WTC11 (cell line): ENCODE data around the gene DAAM2. TPM values are rescaled to one million over a fixed set of nuclear protein-coding genes. Genes with fewer than 3 reads are reported as not detected.

ENCODE experiments used
- ATAC-seq: fragments of 200-7000 bp; cut with Tn5 transposase; 2 replicates; pipeline ENCODE4 v1.10.0; 2021; ENCODE audit warnings: mild to moderate bottlenecking, moderate library complexity
- CTCF ChIA-PET: fragments of 300-600 bp; sonication (Branson Sonifier 250); formaldehyde crosslinking; loops from one replicate; lab custom pipeline; 2021; ENCODE audit warnings: antibody characterized with exemption; lab: Charles Lee
- POLR2A ChIA-PET: fragments of 350-600 bp; sonication (Branson Sonifier 250); formaldehyde crosslinking; loops from one replicate; lab custom pipeline; 2021; ENCODE audit warnings: antibody characterized with exemption; lab: Charles Lee
- DNase-seq: peaks from one replicate; pipeline ENCODE4 v3.0.0; 2021; ENCODE audit warnings: low spot score
- H3K27ac Mint-ChIP-seq: 2 replicates; pipeline ENCODE4 v1.8.0; 2021; ENCODE audit warnings: mixed read lengths
- H3K27me3 Mint-ChIP-seq: 2 replicates; pipeline ENCODE4 v1.8.0; 2021; ENCODE audit warnings: low read depth, mild to moderate bottlenecking, moderate library complexity, mixed read lengths
- H3K36me3 Mint-ChIP-seq: 2 replicates; pipeline ENCODE4 v1.8.0; 2021; ENCODE audit warnings: mixed read lengths
- H3K4me1 Mint-ChIP-seq: 2 replicates; pipeline ENCODE4 v1.8.0; 2022; ENCODE audit warnings: mixed read lengths
- H3K4me3 Mint-ChIP-seq: 2 replicates; pipeline ENCODE4 v1.8.0; 2021; ENCODE audit warnings: mild to moderate bottlenecking, moderate library complexity, mixed read lengths
- H3K9me3 Mint-ChIP-seq: 2 replicates; pipeline ENCODE4 v1.8.0; 2021; ENCODE audit warnings: mixed read lengths
- GRHL2 ChIP-seq: fragments of 250-450 bp; sonication (Bioruptor Pico); IDR thresholded peaks from 2 replicates; pipeline ENCODE4 v1.8.0; 2022; ENCODE audit warnings: mild to moderate bottlenecking, moderate library complexity; ENCODE audit not compliant: insufficient replicate concordance, severe bottlenecking
- JAZF1 ChIP-seq: fragments of 250-450 bp; sonication (Bioruptor Pico); IDR thresholded peaks from 2 replicates; pipeline ENCODE4 v1.9.0; 2021; ENCODE audit warnings: moderate library complexity, mild to moderate bottlenecking, inconsistent platforms
- JUN ChIP-seq: sonication (generic); formaldehyde crosslinking; IDR thresholded peaks from 2 replicates; pipeline ENCODE4 v1.8.0; 2023; ENCODE audit warnings: mild to moderate bottlenecking, missing genetic modification reagents
- MYBL2 ChIP-seq: sonication (generic); formaldehyde crosslinking; IDR thresholded peaks from 2 replicates; pipeline ENCODE4 v1.8.1; 2023; ENCODE audit warnings: mild to moderate bottlenecking, moderate library complexity, missing genetic modification reagents
- NFYB ChIP-seq: sonication (generic); formaldehyde crosslinking; conservative IDR thresholded peaks from 2 replicates; pipeline ENCODE4 v1.8.0; 2022; ENCODE audit warnings: low read depth, missing genetic modification reagents
- NR1H2 ChIP-seq: sonication (generic); formaldehyde crosslinking; IDR thresholded peaks from 2 replicates; pipeline ENCODE4 v1.9.0; 2021; ENCODE audit warnings: mild to moderate bottlenecking, moderate library complexity, missing genetic modification reagents
- RELA ChIP-seq: sonication (generic); formaldehyde crosslinking; IDR thresholded peaks from 2 replicates; pipeline ENCODE4 v1.8.1; 2022; ENCODE audit warnings: missing genetic modification reagents, mild to moderate bottlenecking, borderline replicate concordance
- SMAD3 ChIP-seq: sonication (generic); formaldehyde crosslinking; IDR thresholded peaks from 2 replicates; pipeline ENCODE4 v1.8.0; 2022; ENCODE audit warnings: missing genetic modification reagents, mild to moderate bottlenecking, borderline replicate concordance
- SOX15 ChIP-seq: fragments of 250-450 bp; sonication (Bioruptor Pico); IDR thresholded peaks from 2 replicates; pipeline ENCODE4 v1.9.0; 2021; ENCODE audit warnings: mild to moderate bottlenecking
- SP1 ChIP-seq: sonication (generic); formaldehyde crosslinking; conservative IDR thresholded peaks from 2 replicates; pipeline ENCODE4 v1.8.1; 2022; ENCODE audit warnings: missing genetic modification reagents
- TCF7 ChIP-seq: sonication (generic); formaldehyde crosslinking; IDR thresholded peaks from 2 replicates; pipeline ENCODE4 v1.8.0; 2022; ENCODE audit warnings: mild to moderate bottlenecking, low read depth, missing genetic modification reagents, moderate library complexity
- TEAD4 ChIP-seq: sonication (generic); formaldehyde crosslinking; IDR thresholded peaks from 2 replicates; pipeline ENCODE4 v1.8.0; 2022; ENCODE audit warnings: mild to moderate bottlenecking, missing genetic modification reagents
- TP53 ChIP-seq: sonication (generic); formaldehyde crosslinking; IDR thresholded peaks from 2 replicates; pipeline ENCODE4 v1.8.1; 2023; ENCODE audit warnings: mild to moderate bottlenecking, missing genetic modification reagents
- total RNA-seq: library from RNA; stranded (reverse); gene quantifications from 3 replicates; pipeline ENCODE4 v1.2.3, GENCODE V29; 2021
- TF ChIP-seq, protein P1 (sequence below): sonication (generic); formaldehyde crosslinking; IDR thresholded peaks from 2 replicates; pipeline ENCODE4 v1.8.1; 2022; ENCODE audit warnings: missing genetic modification reagents, borderline replicate concordance
- TF ChIP-seq, protein P2 (sequence below): sonication (generic); formaldehyde crosslinking; IDR thresholded peaks from 2 replicates; pipeline ENCODE4 v1.8.1; 2023; ENCODE audit warnings: mild to moderate bottlenecking, missing genetic modification reagents, borderline replicate concordance
- TF ChIP-seq, protein P3 (sequence below): sonication (generic); formaldehyde crosslinking; IDR thresholded peaks from 2 replicates; pipeline ENCODE4 v1.8.1; 2022; ENCODE audit warnings: mild to moderate bottlenecking, moderate library complexity, missing genetic modification reagents

The DAAM2 gene
- total RNA-seq, 1 experiment from 2014 or later, result 2.0 TPM

DNA sequence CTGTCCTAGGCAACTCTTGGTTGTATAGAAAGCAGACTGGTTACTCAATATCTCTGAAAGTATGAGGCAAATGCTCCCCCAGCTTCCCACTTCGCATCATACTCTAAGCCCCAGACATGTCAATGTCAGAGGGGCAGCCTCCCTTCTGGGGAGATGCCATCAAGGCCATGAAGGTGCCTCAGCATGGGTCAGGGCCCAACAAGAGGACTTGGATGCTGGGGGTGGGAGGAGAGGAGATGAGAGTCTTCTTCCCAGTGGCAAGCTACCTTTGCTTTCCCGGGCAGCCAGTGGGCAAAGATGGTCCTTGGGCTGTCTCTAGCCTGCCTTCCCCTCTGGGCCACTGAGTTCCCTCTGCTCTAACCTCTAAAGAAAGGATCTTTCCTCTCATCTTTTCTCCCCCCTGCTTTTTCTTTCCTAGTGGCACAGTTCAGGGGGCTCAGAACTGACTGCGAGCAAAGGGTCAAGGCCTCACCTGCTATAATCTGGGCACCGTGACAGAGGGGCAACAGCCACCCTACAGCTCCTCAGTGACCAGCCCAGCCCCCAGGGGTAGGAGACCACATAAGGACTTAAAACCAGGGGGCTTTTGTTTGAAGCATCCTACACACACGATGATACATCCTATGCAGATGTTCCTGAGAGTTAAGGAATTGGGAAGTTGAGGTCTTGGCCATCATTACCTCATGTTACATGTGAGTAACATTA, 115.8 kb downstream of the DAAM2 start:
- POLR2A ChIA-PET, result no interaction called here
- CTCF ChIA-PET, result no interaction called here
- Mint-ChIP-seq H3K27me3 (no peaks in the 10 kb centered on the region), H3K27ac (no peak overlapping the region; the same call in 1 of the 2 replicates), H3K4me3 (no peak overlapping the region), H3K36me3 (peaks cover 32% of the 10 kb centered on the region), H3K4me1 (no peaks in the 10 kb centered on the region), H3K9me3 (no peaks in the 10 kb centered on the region)
- DNase-seq (no peak), ATAC-seq (no peak)
- TF ChIP-seq SMAD3 (CRISPR knock-in tag), result no peak
- TF ChIP-seq SOX15 (CRISPR knock-in tag), result no peak
- no peak for TF ChIP-seq NR1H2 (CRISPR knock-in tag)
- TF ChIP-seq TEAD4, result no peak
- no peak for TF ChIP-seq NFYB (CRISPR knock-in tag)
- TF ChIP-seq MYBL2, result no peak
- TF ChIP-seq RELA (CRISPR knock-in tag), result no peak
- TF ChIP-seq, protein P1, sequence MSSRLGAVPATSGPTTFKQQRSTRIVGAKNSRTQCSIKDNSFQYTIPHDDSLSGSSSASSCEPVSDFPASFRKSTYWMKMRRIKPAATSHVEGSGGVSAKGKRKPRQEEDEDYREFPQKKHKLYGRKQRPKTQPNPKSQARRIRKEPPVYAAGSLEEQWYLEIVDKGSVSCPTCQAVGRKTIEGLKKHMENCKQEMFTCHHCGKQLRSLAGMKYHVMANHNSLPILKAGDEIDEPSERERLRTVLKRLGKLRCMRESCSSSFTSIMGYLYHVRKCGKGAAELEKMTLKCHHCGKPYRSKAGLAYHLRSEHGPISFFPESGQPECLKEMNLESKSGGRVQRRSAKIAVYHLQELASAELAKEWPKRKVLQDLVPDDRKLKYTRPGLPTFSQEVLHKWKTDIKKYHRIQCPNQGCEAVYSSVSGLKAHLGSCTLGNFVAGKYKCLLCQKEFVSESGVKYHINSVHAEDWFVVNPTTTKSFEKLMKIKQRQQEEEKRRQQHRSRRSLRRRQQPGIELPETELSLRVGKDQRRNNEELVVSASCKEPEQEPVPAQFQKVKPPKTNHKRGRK (CRISPR knock-in tag), result no peak
- TF ChIP-seq, protein P2, sequence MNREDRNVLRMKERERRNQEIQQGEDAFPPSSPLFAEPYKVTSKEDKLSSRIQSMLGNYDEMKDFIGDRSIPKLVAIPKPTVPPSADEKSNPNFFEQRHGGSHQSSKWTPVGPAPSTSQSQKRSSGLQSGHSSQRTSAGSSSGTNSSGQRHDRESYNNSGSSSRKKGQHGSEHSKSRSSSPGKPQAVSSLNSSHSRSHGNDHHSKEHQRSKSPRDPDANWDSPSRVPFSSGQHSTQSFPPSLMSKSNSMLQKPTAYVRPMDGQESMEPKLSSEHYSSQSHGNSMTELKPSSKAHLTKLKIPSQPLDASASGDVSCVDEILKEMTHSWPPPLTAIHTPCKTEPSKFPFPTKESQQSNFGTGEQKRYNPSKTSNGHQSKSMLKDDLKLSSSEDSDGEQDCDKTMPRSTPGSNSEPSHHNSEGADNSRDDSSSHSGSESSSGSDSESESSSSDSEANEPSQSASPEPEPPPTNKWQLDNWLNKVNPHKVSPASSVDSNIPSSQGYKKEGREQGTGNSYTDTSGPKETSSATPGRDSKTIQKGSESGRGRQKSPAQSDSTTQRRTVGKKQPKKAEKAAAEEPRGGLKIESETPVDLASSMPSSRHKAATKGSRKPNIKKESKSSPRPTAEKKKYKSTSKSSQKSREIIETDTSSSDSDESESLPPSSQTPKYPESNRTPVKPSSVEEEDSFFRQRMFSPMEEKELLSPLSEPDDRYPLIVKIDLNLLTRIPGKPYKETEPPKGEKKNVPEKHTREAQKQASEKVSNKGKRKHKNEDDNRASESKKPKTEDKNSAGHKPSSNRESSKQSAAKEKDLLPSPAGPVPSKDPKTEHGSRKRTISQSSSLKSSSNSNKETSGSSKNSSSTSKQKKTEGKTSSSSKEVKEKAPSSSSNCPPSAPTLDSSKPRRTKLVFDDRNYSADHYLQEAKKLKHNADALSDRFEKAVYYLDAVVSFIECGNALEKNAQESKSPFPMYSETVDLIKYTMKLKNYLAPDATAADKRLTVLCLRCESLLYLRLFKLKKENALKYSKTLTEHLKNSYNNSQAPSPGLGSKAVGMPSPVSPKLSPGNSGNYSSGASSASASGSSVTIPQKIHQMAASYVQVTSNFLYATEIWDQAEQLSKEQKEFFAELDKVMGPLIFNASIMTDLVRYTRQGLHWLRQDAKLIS (CRISPR knock-in tag), result no peak
- TF ChIP-seq JAZF1 (CRISPR knock-in tag), result no peak
- TF ChIP-seq GRHL2 (CRISPR knock-in tag), result no peak

DNA sequence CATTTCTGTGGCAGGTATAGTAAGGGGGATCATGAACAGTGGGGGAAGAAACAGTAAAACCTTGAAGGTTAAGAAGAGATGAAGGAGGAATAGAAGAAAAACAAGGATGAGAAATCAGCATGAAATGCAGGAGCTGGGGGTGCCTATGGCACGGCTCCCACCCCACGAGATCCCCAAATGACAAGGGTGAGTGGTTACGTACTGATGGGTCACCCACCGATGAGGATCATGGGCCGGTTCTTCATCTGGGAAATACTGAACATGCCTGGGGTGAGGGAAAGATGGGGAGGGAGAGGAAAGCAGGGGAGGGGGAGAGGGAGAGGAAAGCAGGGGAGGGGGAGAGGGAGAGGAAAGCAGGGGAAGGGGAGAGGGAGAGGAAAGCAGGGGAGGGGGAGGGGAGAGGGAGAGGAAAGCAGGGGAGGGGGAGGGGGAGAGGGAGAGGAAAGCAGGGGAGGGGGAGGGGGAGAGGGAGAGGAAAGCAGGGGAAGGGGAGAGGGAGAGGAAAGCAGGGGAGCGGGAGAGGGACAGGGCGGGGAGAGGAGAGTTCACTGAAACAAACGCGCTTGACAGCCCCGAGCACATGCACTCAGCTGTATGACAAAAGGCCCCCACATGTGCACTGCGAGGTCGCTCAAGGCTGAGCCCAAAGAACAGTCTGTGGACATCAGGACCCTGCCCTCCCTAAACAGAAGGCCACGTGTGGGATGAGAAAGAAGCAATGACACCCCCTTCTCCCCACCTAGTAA, 116.8 kb downstream of the DAAM2 start:
- Mint-ChIP-seq H3K4me1 (no peaks in the 10 kb centered on the region), H3K36me3 (peaks cover 32% of the 10 kb centered on the region), H3K9me3 (no peaks in the 10 kb centered on the region), H3K4me3 (no peak overlapping the region), H3K27me3 (no peaks in the 10 kb centered on the region), H3K27ac (no peak overlapping the region; the same call in 1 of the 2 replicates)
- ChIA-PET CTCF (interaction anchor here (0.5 kb wide), 1 partner anchor 72 kb away, joined by 8 read pairs; no protein-coding TSS in a partner anchor), POLR2A (no interaction called here)
- no peak for ATAC-seq
- TF ChIP-seq JUN (CRISPR knock-in tag) (no peak), TP53 (CRISPR knock-in tag) (no peak), TCF7 (CRISPR knock-in tag) (no peak), SP1 (CRISPR knock-in tag) (no peak)
- TF ChIP-seq, protein P3, sequence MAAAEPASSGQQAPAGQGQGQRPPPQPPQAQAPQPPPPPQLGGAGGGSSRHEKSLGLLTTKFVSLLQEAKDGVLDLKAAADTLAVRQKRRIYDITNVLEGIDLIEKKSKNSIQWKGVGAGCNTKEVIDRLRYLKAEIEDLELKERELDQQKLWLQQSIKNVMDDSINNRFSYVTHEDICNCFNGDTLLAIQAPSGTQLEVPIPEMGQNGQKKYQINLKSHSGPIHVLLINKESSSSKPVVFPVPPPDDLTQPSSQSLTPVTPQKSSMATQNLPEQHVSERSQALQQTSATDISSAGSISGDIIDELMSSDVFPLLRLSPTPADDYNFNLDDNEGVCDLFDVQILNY (CRISPR knock-in tag), result no peak
- no peak for DNase-seq
